Inflammatory macrophage (primary cell): Measurements from ENCODE around the gene DPP10.
"Not testable (repeated sequence)": the region's sequence is repeated elsewhere in the genome, so short reads cannot be mapped to it uniquely, and the experiment has no call there.

Experiments used
- DNase-seq, 2 donors: peaks; one replicate each; pipeline ENCODE4 v3.0.0-alpha.2; 2020 to 2022

Gene DPP10

DNA sequence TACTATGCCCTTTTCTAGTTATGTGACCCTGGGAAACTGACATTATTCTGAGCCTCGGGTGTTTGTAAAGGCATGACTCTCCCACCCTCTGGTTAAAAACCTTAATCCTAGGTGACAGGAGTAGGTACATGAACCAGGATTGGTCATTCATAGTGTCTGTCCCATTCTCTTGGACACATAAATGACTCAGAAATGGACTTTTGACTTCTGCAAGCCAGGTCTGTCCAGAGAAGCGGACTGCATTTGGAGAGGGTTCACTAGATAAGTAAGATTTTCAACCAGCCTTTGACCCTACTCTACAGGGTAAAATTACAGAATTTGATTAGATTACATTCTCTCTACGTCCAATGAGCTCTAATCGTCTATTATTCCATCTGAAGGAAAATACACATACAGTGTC is 285.9 kb downstream of the DPP10 start:
- no peak for DNase-seq

DNA sequence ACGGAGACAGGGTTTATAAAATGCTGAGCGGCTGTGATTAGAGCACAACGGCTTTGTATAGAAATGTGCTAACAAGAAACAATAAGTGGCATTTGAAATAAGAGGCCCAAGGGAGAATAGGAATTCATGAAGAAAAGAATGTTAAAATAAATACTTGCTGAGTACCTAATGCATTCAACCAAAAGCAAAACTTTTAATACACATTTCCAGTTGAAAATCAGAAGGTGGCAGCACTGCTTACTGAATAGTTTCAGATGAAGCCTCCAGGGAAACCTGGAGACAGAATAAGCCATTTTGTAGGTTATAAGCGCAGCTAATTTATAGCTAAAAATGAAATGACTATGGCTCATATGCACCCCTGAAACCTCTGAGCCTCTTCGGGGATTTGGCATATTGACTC is 286.6 kb downstream of the DPP10 start:
- no peak for DNase-seq

DNA sequence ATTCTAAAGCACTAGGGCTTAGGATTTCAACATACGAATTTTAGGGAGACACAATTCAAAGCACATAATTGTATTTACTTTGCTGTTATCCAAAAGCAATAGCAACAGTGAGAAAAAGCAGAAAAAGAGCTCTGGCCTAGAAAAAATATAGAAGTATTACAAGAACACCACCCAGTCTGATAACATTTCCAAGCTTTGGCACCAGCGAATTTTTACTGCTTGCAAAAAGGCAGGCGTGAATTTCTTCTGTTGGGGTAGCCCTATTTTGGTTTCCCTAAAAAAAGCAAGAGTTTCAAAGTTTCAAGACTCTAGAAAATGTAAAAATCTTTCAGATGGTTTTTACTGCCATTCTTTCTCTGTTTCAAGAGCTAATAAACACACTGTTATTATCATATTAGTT is 292.7 kb downstream of the DPP10 start:
- no peak for DNase-seq

DNA sequence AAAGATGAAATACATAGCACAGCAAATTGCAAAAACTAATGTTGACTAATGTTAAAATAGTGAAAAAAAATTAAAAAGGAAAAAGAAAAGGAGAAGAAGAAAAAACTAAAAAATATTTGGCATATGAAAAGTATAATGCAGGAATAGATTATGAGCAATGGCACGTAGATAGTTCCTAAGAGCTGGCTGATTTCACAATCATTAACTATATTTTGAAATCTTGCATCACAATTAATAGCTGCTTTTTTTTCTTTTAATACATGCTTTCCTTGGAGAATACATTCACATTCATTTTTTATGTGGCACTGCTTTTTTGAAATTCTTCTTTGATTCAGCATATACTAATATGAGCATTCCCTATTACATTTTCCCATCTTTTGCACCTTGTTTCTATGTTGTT is 299.8 kb downstream of the DPP10 start:
- DNase-seq: no peak

DNA sequence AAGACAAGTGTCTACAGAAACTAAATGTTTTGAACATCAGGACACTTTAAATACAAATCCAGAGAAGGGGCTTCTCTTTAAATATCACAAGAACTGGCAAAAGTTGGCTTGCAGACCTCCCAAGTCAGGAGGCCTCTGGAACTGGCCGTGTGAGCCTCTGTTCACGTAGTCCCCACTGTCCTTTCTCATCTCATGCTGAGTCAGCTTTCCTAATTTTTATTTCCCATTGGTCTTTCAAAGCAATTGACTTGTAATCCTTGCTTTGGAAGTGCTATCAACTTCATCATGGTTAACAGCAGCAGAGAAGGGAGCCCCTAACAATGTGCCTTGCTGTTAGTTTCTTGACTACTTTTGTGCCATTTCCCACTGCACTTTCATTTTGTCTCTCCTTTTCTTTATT is 303.3 kb downstream of the DPP10 start:
- no peak for DNase-seq

DNA sequence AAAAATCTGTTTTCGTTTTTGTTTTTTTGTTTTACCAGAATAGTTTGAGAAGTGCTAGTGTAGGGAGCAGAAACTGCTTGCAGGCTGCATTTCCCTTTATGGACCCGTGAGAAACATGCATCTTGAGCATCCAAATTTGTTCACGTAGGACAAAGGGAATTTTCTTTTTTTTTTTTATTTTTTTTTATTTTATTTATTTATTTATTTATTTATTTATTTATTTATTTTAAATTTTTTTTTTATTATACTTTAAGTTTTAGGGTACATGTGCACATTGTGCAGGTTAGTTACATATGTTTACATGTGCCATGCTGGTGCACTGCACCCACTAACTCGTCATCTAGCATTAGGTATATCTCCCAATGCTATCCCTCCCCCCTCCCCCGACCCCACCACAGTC is 305.7 kb downstream of the DPP10 start:
- not testable (repeated sequence) for DNase-seq

DNA sequence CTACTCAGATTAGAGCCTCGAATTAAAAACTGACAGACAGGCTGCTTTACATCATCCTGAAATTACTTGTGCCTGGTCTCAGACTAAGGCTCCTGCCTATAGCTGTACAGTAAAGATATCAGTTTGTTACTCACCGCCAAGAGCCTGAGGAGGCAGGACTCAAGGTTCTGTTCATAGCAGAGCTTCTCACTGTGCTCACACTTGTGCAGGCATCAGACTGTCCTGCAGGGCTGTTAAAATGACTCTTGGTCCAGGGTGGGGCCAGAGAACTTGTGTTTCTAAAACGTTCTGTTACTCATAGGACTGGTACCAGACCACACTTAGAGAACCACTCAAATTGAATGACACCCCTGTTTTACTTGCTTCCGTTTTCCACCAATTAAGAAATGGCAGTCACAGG is 310.0 kb downstream of the DPP10 start:
- no peak for DNase-seq

DNA sequence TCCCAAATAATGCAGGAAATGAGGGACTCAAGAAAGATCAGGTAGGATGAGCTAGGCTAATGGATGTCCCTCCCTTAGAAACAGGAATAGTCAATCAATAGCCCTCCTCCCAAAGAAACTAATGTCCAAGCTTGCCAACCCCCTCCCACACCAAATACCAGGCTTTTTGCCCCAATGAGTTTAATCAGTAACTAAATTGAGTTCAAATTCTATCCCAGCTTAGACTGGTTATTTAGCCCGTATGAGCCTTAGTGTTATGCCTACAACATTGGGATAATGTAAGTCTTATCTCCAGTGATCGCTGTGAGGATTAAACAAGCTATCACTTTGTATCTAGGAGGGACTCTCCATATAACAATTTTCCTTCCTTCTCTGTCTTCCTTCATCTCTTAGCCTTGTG is 310.7 kb downstream of the DPP10 start:
- DNase-seq: no peak

DNA sequence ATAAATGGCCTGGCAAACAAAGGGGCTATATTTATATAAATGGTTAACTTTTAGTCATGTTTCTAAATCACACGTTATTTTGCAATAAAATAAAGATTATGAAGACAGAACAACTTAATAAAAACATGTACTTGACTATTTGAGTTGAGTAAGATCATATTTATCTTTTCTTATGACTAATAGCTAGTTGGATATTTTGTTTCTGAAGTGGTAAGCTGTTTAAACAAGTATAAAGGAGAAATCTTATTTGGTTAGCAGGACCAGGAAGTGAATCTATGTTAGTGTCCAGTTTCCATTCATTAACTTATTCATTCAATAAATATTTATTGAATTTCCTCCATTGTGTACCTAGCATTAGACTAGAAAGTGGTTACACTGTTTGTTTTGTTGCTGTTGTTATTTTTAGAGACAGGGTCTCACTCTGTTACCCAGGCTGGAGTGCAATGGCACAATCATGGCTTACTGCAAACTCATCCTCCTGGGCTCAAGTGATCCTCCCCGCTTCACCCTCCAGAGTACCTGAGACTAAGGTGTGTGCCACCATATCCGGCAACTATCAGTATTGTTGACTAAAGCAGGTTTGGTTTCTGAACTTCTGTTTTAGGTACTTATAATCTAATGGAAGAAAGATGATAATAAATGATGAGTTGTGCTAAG is 312.6 kb downstream of the DPP10 start:
- no peak for DNase-seq

DNA sequence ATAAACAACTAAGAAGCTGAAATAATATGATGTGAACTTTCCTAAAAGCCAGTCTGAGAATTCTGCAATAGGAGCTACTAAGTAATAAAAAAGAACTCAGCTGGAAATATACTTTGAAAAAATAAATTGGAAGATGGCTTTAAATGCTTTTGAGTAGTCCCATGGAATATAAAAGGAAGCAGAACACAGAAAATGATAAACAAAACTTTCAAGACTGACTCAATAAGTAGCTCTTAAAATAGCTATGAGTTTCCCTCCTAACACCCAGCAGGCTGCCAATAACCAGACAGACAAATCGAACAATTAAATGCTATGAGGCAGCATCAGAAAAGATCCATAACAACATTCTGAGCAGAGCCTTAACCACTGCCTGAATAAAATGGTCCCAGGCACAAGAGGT is 319.9 kb downstream of the DPP10 start:
- no peak for DNase-seq

DNA sequence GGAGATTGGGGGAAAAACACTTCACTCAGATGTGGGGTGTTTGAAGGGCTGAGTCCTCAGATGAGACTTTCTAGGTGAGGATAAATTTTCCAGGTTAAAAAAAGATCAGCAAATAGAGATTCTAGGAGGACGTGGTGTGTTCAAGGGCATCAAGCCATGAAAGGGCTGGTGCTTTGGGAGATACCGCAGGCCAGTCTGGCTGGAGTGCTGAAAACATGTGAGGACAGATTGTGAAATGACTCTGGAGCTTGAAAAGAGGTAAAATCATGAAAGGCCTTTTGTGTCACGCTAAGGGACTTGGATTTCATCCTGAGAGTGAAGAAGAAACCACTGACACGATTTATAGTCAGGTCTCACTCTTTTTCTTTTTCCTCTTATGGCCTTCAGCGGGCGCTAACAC is 320.5 kb downstream of the DPP10 start:
- DNase-seq: no peak

DNA sequence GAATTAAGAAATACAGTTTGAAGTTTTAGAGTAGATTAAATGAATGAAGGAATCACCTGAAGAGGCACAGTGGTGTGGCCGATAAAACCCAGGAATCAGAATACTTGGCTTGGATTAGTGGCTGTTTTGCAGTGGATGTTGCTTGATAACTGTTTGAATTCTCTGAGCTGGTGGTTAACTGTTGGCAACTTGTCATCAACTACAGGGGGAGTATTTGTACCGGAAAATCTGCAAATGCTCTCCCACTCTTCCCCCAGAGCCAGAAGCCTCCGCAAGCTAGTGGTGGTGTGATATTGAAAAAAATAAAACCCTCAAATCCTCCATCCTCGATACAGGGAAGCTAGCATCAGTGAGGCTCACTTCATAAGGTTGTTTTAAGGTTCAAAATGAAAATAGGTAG is 326.7 kb downstream of the DPP10 start:
- no peak for DNase-seq

DNA sequence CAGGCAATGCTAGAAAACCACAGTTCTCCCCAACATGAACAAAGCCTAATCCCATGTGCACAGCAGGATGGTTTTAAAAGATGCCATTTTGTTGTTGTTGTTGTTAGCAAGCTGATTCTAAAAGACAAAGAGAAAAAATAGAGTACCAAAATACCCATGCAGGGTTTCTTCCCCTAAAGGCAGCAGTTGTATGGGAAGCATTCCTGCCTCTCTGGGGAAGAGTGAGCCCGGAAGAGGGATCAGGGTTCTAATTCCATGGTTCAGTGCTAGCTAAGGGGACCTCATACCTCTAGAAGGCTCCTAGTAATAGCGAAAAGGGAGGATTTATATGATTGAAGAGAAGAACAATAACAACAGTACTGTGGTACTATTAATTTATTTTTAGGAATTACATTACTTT is 327.6 kb downstream of the DPP10 start:
- DNase-seq: no peak

DNA sequence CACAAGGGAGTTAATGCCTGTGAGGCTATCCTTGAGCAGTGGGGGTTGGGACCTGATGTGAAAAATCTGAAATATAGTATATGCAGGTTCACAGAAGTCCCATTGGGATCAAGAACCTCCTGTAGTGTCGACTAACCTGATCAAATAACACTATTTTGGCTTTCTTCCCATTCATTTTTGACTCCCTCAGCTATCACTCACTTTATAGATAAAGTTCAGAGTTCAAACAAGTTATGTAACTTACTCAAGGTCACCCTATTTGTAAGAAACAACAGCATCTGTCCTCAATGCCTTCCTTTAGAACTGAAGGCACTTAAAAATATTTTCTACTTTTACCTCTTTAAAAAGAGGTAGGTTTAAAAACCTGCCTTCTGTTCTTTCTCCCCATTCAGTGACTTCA is 341.6 kb downstream of the DPP10 start:
- no peak for DNase-seq

DNA sequence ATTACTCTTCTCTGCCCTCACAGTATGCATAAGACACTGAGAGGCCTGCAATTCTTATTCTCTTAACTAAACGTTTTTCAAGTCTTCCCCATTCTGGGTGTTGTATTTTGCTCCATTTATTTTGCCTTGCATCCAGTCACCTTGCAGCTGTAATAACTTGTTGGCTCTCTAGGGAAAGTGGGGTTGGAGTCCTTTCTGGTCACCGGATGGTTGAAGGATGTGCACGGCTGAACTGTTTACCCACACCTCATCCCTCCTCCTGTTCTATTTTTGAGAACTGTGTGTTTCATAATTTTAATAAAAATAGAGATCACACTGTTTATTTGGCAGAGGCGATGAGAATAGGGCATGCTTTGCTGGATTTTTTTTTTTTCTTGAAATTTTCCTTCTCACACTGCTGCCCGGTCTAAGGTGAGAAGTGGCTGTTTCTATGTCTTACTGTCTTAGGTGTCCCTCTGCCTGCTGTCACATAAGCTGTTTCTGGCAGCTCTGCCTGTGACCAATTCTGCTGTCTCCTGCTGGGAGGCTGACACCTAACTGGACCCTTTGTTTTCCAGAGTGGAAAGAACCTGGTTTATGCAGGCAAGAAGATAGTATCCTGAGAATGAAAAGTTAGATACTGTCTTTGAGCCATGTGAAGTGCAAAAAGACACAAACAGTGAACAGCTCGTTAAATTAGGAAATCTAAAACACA is 342.6 kb downstream of the DPP10 start:
- no peak for DNase-seq

DNA sequence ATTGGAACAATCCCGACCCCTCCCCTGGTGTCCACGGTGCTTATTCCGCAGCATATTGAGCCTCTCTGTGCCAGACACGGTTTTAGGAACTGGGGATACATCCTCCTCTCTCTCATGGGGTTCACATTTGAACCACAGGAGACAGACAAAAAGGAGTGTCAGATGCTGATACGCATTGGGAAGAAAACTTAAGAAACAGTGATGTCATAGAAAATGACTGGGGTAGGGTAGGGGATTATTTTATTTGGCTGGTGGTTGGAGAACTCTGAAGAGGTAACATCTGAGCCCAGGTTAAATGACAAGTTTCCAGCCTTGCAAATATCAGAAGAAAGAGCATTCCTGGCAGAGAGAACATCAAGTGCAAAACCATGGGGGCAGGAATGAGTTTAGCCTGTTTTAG is 344.5 kb downstream of the DPP10 start:
- DNase-seq: no peak

DNA sequence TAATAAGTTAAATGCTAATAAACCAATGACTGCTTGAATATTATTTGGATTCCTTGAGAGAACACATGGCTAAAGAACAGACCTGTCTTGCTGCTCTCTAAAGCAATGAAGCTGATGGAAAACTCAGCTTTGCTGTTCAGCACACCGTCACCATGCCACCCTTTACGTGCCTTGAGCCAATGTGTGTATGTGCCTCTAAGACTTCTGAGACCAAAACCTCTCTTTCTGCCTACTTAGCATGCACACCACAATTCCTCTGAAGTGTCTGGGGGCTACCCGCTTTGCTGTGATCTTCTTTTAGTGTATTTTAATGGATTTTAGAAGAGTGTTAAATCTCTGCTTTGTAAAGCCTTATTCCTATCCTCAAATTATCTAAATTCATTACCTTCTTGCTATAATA is 345.0 kb downstream of the DPP10 start:
- DNase-seq: no peak

DNA sequence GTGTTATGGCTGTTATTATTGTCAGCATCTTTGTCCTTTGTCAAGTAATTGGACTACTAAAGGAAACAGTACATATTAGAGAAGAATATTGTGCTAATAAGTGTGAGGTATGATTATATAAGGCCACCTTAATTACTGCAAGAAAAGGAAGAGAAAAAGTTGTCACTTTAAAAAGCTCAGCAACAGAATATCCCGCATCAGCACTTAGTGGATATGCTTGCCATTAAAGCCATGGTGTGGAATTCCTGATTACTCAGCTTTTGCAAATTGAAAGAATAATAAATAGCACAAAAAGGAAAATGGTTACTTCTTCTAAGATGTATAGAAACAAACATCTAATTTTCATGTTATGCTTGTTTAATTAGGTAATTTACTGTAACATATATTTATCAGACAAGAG is 347.5 kb downstream of the DPP10 start:
- DNase-seq: no peak

DNA sequence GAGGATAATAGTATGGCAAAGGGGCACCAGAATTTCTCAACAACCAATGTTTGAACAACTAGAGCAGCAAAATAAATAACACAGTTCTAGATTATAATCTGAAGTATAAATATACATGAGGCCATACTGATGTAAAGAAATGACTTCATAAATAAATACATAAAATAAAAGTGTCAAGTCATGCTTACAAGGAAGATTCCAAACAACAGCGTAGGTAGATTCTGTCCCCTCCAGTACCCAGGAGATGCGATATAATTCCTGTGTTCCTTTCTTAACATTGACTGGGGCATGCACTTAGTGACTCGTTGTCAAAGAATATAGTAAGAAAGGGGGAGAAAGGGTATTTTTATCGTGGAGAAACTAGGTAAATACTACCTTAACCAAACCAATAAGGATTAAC is 355.1 kb downstream of the DPP10 start:
- DNase-seq: no peak

DNA sequence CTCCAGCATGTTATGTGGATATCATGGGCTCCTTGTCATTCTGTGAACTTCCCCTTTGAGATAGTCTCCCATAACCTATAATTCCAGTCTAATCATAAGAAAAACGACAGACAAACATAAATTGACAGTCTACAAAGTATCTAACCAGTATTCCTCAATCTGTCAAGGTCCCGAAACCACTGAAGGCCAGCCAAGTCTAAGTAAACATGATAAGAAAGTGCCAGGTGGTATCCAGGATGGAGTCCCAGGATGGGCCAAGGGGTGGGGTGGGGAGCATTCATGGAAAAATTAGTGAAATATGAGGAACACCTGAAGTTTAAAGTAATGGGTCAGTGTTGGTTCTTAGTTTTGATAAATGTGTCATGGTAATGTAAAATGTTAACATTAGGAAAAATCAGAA is 355.5 kb downstream of the DPP10 start:
- no peak for DNase-seq

DNA sequence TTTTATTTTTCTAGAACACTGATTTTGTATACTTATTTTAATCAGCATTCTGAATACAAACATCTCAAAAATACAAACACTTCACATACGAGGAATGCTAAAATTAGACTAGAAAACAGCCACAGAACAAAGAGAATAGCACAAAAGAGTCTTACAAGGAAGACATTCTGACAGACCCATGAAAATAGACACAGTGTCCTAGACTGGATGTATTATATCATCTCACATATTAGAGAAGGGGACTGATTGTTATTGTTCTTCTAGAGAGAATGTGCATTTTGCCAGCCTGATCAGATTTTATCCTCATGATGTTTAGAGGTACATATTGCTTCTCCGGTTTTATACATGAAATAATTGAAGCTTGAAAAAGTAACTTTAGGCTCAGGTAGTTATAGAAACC is 357.9 kb downstream of the DPP10 start:
- DNase-seq: no peak

DNA sequence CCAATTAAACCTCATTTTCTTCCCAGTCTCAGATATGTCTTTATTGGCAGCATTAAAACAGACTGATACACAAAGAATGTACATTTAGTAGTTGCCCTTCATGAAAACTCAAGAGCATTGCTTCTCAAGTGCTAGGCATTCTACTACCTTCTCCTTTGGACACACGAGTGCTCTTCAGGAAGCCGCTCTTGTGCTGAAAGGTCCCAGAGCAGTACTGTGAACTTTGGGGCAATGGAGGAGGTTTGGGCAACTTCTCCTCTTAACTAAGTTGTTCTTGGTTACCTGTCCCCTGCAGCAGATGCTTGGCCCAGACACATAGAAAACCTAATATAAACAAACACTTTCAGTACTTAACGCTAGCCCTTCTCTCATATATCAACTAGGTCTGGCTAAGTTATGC is 362.8 kb downstream of the DPP10 start:
- no peak for DNase-seq

DNA sequence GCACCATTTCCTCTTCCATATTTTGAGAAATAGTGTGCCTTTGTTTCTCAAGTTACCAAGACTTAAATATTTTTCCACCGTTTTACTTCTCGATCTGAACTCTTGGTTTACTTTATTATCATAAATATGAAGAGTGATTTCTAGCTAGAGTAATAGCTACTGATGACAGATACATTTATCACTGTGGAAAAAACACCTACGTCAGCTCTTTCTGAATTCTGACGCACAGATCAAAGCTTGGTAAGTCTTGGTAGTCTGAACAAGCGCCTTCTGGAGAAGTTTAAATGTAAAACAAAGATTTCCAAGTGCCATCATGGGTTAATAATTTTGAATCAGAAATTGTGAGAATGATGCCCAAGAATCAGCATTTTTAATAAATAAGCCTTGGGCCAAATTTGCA is 367.7 kb downstream of the DPP10 start:
- no peak for DNase-seq

DNA sequence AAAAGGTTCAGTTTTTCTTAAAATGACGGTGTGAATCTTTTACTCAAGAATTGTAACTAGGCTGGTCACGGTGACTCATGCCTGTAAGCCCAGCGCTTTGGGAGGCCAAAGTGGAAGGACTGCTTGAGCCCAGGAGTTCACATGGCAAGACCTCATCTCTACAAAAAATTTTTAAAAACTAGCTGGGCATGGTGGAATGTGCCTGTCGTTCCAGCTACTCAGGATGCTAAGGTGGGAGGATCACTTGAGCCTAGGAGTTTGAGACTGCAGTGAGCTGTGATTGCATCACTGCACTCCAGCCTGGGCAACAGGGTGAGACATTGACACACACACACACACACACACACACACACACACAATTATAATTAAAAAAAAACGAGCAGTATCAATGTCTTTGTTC is 369.8 kb downstream of the DPP10 start:
- DNase-seq: no peak

DNA sequence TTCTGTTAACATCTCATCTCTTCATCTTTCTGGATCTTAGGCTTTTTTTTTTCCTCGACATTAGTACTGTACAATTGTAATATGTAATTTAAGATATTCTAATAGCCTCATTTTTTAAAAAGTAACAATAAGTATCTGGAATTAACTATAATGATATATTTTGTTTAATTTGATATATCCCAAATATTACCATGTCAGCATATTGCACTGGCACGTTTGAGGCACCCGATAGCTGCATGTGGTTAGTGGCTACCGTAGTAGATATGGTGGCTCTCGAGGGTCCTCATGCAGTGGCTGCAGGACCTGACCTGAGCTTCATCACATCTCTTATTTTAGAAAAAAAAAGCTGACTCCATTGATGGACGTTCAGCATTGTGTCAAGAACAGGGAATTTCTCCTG is 371.9 kb downstream of the DPP10 start:
- DNase-seq: no peak
